SK-N-SH (cell line): ENCODE measurements around the gene LRP6. TPM values are rescaled to one million over a fixed set of nuclear protein-coding genes. Genes with fewer than 3 reads are reported as not detected.
A peak's percentile ranks its signal among the peaks of the same experiment; 100 is the strongest.

Experiments
- CTCF ChIA-PET: fragments of 300-600, 350-600 bp; formaldehyde crosslinking; extraction: SDS; loops from one replicate; lab custom pipeline; 2021; lab: Yijun Ruan, JAX
- POLR2A ChIA-PET: fragments of 350-600 bp; sonication (Branson Sonifier 250); formaldehyde crosslinking; extraction: SDS; loops from one replicate; lab custom pipeline; 2020; ENCODE audit warnings: antibody characterized with exemption, inconsistent platforms; lab: Yijun Ruan, JAX
- DNase-seq: peaks from one replicate; pipeline ENCODE4 v3.0.0; 2012
- H2AFZ ChIP-seq: fragments of 200-600 bp; sonication (generic); 2 replicates; pipeline ENCODE4 v1.8.1; 2016; ENCODE audit warnings: antibody characterized with exemption, mild to moderate bottlenecking, low read depth
- H3F3A ChIP-seq: fragments of 200-600 bp; sonication (generic); replicated peaks from 2 replicates; pipeline ENCODE3; 2016; ENCODE audit warnings: antibody characterized with exemption, mild to moderate bottlenecking; ENCODE audit not compliant: insufficient read depth
- H3K27ac ChIP-seq, 2 experiments: fragments of 200-500 bp in 1 of 2; fragments of 200-600 bp in 1 of 2; sonication (Bioruptor generic) in 1 of 2; sonication (generic), shearing (Covaris generic) in 1 of 2; 2 replicates each; pipeline versions ENCODE4 v1.5.1 to v1.6.1; 2014 to 2016; ENCODE audit warnings: low read depth in 2 of 2, inconsistent platforms in 1 of 2, low read length in 1 of 2, mild to moderate bottlenecking in 1 of 2, mixed read lengths in 1 of 2
- H3K27me3 ChIP-seq: fragments of 200-600 bp; sonication (generic), shearing (Covaris generic); 2 replicates; pipeline ENCODE4 v1.6.1; 2016; ENCODE audit warnings: mixed run types; ENCODE audit not compliant: insufficient read depth
- H3K36me3 ChIP-seq, 2 experiments: fragments of 200-500 bp in 1 of 2; fragments of 200-600 bp in 1 of 2; sonication (Bioruptor generic) in 1 of 2; sonication (generic) in 1 of 2; replicated peaks in 1 of 2; 2 replicates each; pipeline versions ENCODE3 to v1.5.1; 2014 to 2016; ENCODE audit warnings: low read length in 1 of 2, mild to moderate bottlenecking in 1 of 2; ENCODE audit not compliant: insufficient read depth in 2 of 2, control insufficient read depth in 1 of 2
- H3K4me1 ChIP-seq, 2 experiments: fragments of 200-500 bp in 1 of 2; fragments of 200-600 bp in 1 of 2; sonication (Bioruptor generic) in 1 of 2; sonication (generic), shearing (Covaris generic) in 1 of 2; 2 replicates each; pipeline versions ENCODE4 v1.5.1 to v1.6.1; 2014 to 2016; ENCODE audit warnings: low read depth in 1 of 2, low read length in 1 of 2, mixed run types in 1 of 2; ENCODE audit not compliant: insufficient read depth in 2 of 2, control insufficient read depth in 1 of 2
- H3K4me2 ChIP-seq: fragments of 200-600 bp; sonication (generic), shearing (Covaris generic); 2 replicates; pipeline ENCODE4 v1.6.1; 2017; ENCODE audit warnings: mixed run types
- H3K4me3 ChIP-seq, 2 experiments: fragments of 200-500 bp in 1 of 2; fragments of 200-600 bp in 1 of 2; sonication (Bioruptor generic) in 1 of 2; sonication (generic), shearing (Covaris generic) in 1 of 2; 2 replicates each; pipeline versions ENCODE4 v1.5.1 to v1.8.1; 2014 to 2016; ENCODE audit warnings: low read depth in 2 of 2, inconsistent platforms in 1 of 2, low read length in 1 of 2, mild to moderate bottlenecking in 1 of 2, mixed read lengths in 1 of 2, moderate library complexity in 1 of 2
- H3K79me2 ChIP-seq: fragments of 200-600 bp; sonication (generic); 2 replicates; pipeline ENCODE4 v1.8.1; 2017; ENCODE audit warnings: mild to moderate bottlenecking; ENCODE audit not compliant: insufficient read depth
- H3K9ac ChIP-seq: fragments of 200-600 bp; sonication (generic); 2 replicates; pipeline ENCODE4 v1.6.1; 2017; ENCODE audit warnings: mixed run types
- H3K9me2 ChIP-seq: fragments of 200-600 bp; sonication (generic); 2 replicates; pipeline ENCODE4 v1.6.1; 2017; ENCODE audit warnings: mixed run types
- H3K9me3 ChIP-seq: fragments of 200-600 bp; sonication (generic); 2 replicates; pipeline ENCODE4 v1.6.1; 2017; ENCODE audit warnings: mixed run types, mild to moderate bottlenecking, moderate library complexity
- H4K20me1 ChIP-seq: fragments of 200-600 bp; sonication (generic); 2 replicates; pipeline ENCODE4 v1.6.1; 2017; ENCODE audit warnings: mild to moderate bottlenecking, mixed run types; ENCODE audit not compliant: insufficient read depth
- CHD2 ChIP-seq: fragments of 150-350 bp; IDR thresholded peaks from 2 replicates; pipeline ENCODE4 v1.6.1; 2018; ENCODE audit warnings: low read length; ENCODE audit not compliant: partially characterized antibody
- EP300 ChIP-seq, 2 experiments: IDR thresholded peaks; 2 replicates each; pipeline versions ENCODE4 v1.4.0 to v1.6.1; 2012; ENCODE audit warnings: borderline replicate concordance in 1 of 2, low read depth in 1 of 2, low read length in 1 of 2
- EZH2phosphoT487 ChIP-seq: fragments of 200-600 bp; sonication (generic); IDR thresholded peaks from 2 replicates; pipeline ENCODE4 v1.6.1; 2017; ENCODE audit warnings: low read depth, mixed run types, mild to moderate bottlenecking, antibody characterized with exemption, moderate library complexity, borderline replicate concordance
- FOSL2 ChIP-seq: IDR thresholded peaks from 2 replicates; pipeline ENCODE4 v1.4.0; 2012; ENCODE audit warnings: low read depth, mild to moderate bottlenecking, moderate library complexity, borderline replicate concordance
- FOXJ3 ChIP-seq: sonication (generic); formaldehyde crosslinking; IDR thresholded peaks from 2 replicates; pipeline ENCODE4 v1.5.1; 2020; ENCODE audit warnings: mild to moderate bottlenecking, missing genetic modification reagents
- FOXM1 ChIP-seq: IDR thresholded peaks from 2 replicates; pipeline ENCODE4 v1.4.0; 2012; ENCODE audit warnings: low read depth, mild to moderate bottlenecking
- GABPA ChIP-seq: IDR thresholded peaks from 2 replicates; pipeline ENCODE4 v1.4.0; 2012; ENCODE audit warnings: low read depth, mild to moderate bottlenecking
- JUND ChIP-seq: IDR thresholded peaks from 2 replicates; pipeline ENCODE4 v1.4.0; 2012
- MEF2A ChIP-seq: IDR thresholded peaks from 2 replicates; pipeline ENCODE4 v1.4.0; 2012; ENCODE audit warnings: low read depth, borderline replicate concordance
- NFIC ChIP-seq: IDR thresholded peaks from 2 replicates; pipeline ENCODE4 v1.4.0; 2012; ENCODE audit warnings: borderline replicate concordance
- NRF1 ChIP-seq: IDR thresholded peaks from 2 replicates; pipeline ENCODE4 v1.6.1; 2012; ENCODE audit warnings: low read depth, mild to moderate bottlenecking, low read length
- POLR2AphosphoS5 ChIP-seq: IDR thresholded peaks from 2 replicates; pipeline ENCODE4 v1.6.1; 2012; ENCODE audit warnings: low read depth, low read length
- RCOR1 ChIP-seq: fragments of 150-350 bp; IDR thresholded peaks from 2 replicates; pipeline ENCODE4 v1.6.1; 2017; ENCODE audit warnings: antibody characterized with exemption, low read length
- RXRA ChIP-seq: IDR thresholded peaks from 2 replicates; pipeline ENCODE4 v1.4.0; 2012; ENCODE audit warnings: low read depth, mild to moderate bottlenecking, borderline replicate concordance
- TCF12 ChIP-seq: IDR thresholded peaks from 2 replicates; pipeline ENCODE4 v1.4.0; 2012
- TEAD4 ChIP-seq: IDR thresholded peaks from 2 replicates; pipeline ENCODE4 v1.4.0; 2012; ENCODE audit warnings: mild to moderate bottlenecking, borderline replicate concordance; ENCODE audit not compliant: insufficient read depth
- YY1 ChIP-seq: IDR thresholded peaks from 2 replicates; pipeline ENCODE4 v1.4.0; 2012; ENCODE audit warnings: low read depth, mild to moderate bottlenecking
- polyA plus RNA-seq, 3 experiments: library from polyadenylated mRNA; depleted of rRNA; stranded (reverse); fragments of >200 nt; gene quantifications; 2 replicates each; pipeline ENCODE4 v1.2.3, GENCODE V29; 2012
- TF ChIP-seq, protein P1 (sequence below): IDR thresholded peaks from 2 replicates; pipeline ENCODE4 v1.4.0; 2012; ENCODE audit warnings: low read depth, borderline replicate concordance
- TF ChIP-seq, protein P2 (sequence below): fragments of 200-600 bp; sonication (generic); IDR thresholded peaks from 2 replicates; pipeline ENCODE4 v1.6.1; 2017; ENCODE audit warnings: antibody characterized with exemption, mild to moderate bottlenecking, moderate library complexity
- TF ChIP-seq, protein P3 (sequence below): fragments of 150-350 bp; IDR thresholded peaks from 2 replicates; pipeline ENCODE4 v1.6.1; 2017; ENCODE audit warnings: antibody characterized with exemption, low read length, low read depth, borderline replicate concordance
- TF ChIP-seq, protein P4 (sequence below): fragments of 150-350 bp; IDR thresholded peaks from 2 replicates; pipeline ENCODE4 v1.6.1; 2016; ENCODE audit warnings: mild to moderate bottlenecking, low read depth, low read length
- TF ChIP-seq, protein P5 (sequence below): IDR thresholded peaks from 2 replicates; pipeline ENCODE4 v1.6.1; 2012; ENCODE audit warnings: mild to moderate bottlenecking, low read depth, low read length, moderate library complexity

LRP6 gene
- polyA plus RNA-seq, 1 of the 3 experiments (the other 2 are of a cell fraction) = 13.7 TPM

DNA sequence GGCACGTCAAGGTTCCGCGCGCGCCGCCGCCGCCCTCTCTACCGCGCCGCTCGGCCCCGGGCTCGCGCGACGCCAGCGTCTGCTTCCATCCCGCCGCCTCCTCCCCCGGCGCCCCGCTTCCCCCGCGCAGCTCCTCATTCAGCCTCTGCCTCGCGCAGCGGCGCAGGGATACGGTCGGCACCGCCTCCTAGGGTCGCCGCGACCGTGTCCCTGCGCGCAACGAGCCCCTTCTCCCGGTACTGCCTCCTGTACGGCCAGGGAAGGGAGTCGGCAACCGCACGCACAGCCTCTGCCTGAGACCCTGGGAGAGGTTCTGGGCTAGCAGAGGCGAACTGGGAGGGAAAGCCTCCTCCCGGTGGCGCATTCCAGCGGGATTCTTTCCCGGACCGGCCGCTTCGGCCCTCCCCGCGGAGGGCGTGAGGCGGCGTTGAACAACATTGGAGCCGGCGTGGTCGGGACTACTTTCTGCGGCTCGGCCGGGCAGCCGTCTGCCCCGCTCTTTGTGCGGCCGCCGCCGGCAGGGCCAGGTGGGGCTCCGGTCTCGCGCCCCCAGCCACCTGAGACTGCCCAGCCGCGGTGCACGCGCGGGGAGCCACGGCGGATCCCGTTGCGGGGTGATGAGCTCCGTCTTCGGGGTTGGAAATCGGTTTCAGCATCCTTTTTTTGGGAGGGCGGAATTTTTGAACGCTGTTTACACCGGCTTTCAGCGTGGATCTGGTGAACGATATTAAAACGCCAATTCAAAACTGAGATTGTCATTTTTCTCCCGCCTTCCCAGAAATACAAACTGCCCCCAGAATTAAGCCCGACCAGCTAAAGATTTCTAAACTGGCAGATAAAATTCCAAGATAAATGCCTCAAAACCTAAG, at the start of gene LRP6 (continued):
- TF ChIP-seq, protein P1, sequence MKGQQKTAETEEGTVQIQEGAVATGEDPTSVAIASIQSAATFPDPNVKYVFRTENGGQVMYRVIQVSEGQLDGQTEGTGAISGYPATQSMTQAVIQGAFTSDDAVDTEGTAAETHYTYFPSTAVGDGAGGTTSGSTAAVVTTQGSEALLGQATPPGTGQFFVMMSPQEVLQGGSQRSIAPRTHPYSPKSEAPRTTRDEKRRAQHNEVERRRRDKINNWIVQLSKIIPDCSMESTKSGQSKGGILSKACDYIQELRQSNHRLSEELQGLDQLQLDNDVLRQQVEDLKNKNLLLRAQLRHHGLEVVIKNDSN = 0 out of 2 replicates have a peak, but pooled peaks have one; percentile 36
- TF ChIP-seq EZH2phosphoT487 (no peak), TCF12 (peak; percentile 43), GABPA (no peak; the same call in none of the 2 replicates), EP300 (IDR thresholded peaks at IDR 0.05; ENCODE audit: borderline replicate concordance in 1 of 2, low read depth in 1 of 2, low read length in 1 of 2) (no peak), YY1 (peak; percentile 74), CHD2 (peak; percentile 97)
- TF ChIP-seq, protein P2, sequence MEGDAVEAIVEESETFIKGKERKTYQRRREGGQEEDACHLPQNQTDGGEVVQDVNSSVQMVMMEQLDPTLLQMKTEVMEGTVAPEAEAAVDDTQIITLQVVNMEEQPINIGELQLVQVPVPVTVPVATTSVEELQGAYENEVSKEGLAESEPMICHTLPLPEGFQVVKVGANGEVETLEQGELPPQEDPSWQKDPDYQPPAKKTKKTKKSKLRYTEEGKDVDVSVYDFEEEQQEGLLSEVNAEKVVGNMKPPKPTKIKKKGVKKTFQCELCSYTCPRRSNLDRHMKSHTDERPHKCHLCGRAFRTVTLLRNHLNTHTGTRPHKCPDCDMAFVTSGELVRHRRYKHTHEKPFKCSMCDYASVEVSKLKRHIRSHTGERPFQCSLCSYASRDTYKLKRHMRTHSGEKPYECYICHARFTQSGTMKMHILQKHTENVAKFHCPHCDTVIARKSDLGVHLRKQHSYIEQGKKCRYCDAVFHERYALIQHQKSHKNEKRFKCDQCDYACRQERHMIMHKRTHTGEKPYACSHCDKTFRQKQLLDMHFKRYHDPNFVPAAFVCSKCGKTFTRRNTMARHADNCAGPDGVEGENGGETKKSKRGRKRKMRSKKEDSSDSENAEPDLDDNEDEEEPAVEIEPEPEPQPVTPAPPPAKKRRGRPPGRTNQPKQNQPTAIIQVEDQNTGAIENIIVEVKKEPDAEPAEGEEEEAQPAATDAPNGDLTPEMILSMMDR = no peak
- TF ChIP-seq, protein P3, sequence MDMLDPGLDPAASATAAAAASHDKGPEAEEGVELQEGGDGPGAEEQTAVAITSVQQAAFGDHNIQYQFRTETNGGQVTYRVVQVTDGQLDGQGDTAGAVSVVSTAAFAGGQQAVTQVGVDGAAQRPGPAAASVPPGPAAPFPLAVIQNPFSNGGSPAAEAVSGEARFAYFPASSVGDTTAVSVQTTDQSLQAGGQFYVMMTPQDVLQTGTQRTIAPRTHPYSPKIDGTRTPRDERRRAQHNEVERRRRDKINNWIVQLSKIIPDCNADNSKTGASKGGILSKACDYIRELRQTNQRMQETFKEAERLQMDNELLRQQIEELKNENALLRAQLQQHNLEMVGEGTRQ = no peak

DNA sequence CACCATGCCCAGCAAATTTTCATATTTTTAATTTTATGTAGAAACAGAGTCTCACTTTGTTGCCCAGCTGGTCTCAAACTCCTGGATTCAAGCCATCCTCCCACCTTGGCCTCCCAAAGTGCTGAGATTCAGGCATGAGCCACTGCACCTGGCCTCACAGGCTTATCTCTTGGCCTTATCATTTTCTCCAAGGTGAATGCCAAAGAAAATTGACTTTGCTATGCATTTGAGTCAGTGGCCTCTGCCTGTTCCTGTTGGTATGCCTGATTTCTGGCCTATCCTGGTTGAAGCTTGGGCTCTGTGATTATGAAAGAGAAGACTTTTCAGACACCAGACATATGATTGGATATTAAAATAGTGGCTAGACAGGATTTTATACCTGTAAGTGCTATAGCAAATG, 49.0 kb upstream of the LRP6 start:
- Histone ChIP-seq H2AFZ (no peak overlapping the region), H3K79me2 (no peaks in the 10 kb centered on the region), H3K4me3 (no peak overlapping the region), H3K27me3 (no peaks in the 10 kb centered on the region), H3F3A (no peaks in the 10 kb centered on the region), H3K36me3 (no peaks in the 10 kb centered on the region), H4K20me1 (no peaks in the 10 kb centered on the region), H3K9me3 (no peaks in the 10 kb centered on the region), H3K4me2 (no peak overlapping the region), H3K9me2 (no peaks in the 10 kb centered on the region), H3K4me1 (peaks cover 0 to 4% of the 10 kb centered on the region in 2 experiments; a peak in 1 of 4 replicates), H3K9ac (no peak overlapping the region), H3K27ac (no peak overlapping the region)
- ChIA-PET CTCF (interaction anchor here (0.8 to 1.9 kb wide), 3 partner anchors 10 to 234 kb away, joined by 3 to 9 read pairs (median 3); no protein-coding TSS in a partner anchor), POLR2A (no interaction called here)
- no peak for DNase-seq
- no peak for TF ChIP-seq POLR2AphosphoS5
- TF ChIP-seq, protein P4, sequence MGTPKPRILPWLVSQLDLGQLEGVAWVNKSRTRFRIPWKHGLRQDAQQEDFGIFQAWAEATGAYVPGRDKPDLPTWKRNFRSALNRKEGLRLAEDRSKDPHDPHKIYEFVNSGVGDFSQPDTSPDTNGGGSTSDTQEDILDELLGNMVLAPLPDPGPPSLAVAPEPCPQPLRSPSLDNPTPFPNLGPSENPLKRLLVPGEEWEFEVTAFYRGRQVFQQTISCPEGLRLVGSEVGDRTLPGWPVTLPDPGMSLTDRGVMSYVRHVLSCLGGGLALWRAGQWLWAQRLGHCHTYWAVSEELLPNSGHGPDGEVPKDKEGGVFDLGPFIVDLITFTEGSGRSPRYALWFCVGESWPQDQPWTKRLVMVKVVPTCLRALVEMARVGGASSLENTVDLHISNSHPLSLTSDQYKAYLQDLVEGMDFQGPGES = no peak
- TF ChIP-seq CHD2 = no peak
- TF ChIP-seq RXRA = no peak
- TF ChIP-seq, protein P1 = no peak
- no peak for TF ChIP-seq FOXJ3 (CRISPR knock-in tag)
- no peak for TF ChIP-seq YY1
- TF ChIP-seq NRF1 = no peak
- no peak for TF ChIP-seq FOXM1
- no peak for TF ChIP-seq MEF2A
- no peak for TF ChIP-seq FOSL2
- TF ChIP-seq NFIC = no peak
- TF ChIP-seq JUND = no peak
- TF ChIP-seq TEAD4 = no peak
- TF ChIP-seq RCOR1 = no peak
- TF ChIP-seq, protein P5, sequence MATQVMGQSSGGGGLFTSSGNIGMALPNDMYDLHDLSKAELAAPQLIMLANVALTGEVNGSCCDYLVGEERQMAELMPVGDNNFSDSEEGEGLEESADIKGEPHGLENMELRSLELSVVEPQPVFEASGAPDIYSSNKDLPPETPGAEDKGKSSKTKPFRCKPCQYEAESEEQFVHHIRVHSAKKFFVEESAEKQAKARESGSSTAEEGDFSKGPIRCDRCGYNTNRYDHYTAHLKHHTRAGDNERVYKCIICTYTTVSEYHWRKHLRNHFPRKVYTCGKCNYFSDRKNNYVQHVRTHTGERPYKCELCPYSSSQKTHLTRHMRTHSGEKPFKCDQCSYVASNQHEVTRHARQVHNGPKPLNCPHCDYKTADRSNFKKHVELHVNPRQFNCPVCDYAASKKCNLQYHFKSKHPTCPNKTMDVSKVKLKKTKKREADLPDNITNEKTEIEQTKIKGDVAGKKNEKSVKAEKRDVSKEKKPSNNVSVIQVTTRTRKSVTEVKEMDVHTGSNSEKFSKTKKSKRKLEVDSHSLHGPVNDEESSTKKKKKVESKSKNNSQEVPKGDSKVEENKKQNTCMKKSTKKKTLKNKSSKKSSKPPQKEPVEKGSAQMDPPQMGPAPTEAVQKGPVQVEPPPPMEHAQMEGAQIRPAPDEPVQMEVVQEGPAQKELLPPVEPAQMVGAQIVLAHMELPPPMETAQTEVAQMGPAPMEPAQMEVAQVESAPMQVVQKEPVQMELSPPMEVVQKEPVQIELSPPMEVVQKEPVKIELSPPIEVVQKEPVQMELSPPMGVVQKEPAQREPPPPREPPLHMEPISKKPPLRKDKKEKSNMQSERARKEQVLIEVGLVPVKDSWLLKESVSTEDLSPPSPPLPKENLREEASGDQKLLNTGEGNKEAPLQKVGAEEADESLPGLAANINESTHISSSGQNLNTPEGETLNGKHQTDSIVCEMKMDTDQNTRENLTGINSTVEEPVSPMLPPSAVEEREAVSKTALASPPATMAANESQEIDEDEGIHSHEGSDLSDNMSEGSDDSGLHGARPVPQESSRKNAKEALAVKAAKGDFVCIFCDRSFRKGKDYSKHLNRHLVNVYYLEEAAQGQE = no peak
